Eye (tissue), 1 donor: ENCODE data around the gene OR3A3.
"Not testable (repeated sequence)": the region's sequence is repeated elsewhere in the genome, so short reads cannot be mapped to it uniquely, and the experiment has no call there.

Experiments used
- DNase-seq: peaks from one replicate; pipeline ENCODE4 v3.0.0-alpha.2; 2015

OR3A3 gene

GRCh38 chr17:3411070-3411469 lies at the start of gene OR3A3:
Gene OR3A3 (plus strand): TSS chr17:3411370.
- DNase-seq = no peak

GRCh38 chr17:3371167-3371566 lies 40.0 kb upstream of the OR3A3 start:
- not testable (repeated sequence) for DNase-seq

- no peak for DNase-seq
Measured at GRCh38 chr17:3378321-3378720, 32.8 kb upstream of the OR3A3 start.

DNA sequence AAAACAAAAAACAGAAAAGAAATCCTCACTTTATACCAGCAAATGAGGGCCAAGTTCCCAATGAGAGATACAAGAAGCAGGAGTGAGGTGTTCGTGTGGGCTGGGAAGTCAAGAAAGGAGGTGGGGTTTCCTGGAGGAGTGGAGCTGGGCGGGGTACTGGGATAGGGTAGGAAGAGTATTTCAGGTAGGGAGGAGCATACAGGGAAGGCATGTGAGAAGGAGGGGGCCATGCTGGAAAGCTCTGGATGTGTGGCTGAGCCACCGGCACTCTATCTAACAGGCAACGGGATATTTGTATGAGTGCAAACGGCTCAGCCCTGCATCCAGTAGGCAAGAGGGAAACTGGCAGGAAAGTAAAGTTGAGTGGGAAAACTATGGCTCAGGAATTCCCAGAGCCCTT lies 29.2 kb upstream of the OR3A3 start:
- no peak for DNase-seq

DNA sequence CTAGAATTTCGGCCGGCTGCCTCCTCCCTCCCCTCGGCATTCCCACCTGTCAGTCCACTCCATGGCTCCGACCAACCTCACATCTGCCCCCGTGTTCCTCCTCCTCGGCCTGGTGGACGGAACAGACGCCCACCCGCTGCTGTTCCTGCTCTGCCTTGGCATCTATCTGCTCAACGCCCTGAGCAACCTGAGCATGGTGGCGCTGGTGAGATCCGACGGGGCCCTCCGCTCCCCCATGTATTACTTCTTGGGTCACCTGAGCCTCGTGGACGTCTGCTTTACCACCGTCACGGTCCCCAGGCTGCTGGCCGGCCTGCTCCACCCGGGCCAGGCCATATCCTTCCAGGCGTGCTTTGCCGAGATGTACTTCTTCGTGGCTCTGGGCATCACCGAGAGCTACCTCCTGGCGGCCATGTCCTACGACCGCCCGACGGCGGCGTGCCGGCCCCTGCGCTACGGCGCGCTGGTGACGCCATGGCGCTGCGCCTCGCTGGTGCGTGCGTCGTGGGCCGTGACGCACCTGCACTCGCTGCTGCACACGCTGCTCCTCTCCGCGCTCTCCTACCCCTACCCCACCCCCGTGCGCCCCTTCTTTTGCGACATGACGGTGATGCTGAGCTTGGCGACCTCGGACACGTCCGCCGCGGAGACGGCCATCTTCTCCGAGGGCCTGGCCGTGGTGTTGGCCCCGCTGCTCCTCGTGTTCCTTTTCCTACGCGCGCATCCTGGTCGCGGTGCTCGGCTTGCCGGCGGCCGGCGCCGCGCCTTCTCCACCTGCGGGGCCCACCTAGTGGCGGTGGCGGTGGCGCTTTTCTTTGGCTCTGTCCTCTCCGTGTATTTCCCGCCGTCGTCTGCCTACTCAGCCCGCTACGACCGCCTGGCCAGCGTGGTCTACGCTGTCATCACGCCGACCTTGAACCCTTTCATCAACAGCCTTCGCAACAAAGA lies 25.0 kb upstream of the OR3A3 start, which contains the start of gene OR3A2:
Gene OR3A2 (minus strand): TSS at position 440 of the 948 bp plus-strand sequence.
- DNase-seq = peak; percentile 10

DNA sequence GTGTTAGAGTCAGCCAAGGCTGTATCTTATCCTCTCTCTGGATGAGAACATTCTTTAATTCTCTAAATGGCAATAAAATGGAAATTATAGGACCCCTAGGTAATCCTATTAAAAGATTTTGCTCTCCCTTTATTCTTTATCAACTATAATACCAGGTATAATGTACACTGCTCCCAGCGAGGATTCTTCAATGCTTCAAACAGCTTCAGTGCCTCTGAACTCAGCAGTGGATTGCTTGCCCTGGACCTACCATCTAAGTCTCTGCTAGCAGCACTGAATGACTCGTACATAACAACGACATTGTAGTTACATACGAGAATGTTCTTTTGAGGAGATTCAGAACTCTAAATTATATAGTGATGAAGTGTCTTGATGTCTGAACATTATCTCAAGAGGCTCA lies 21.4 kb upstream of the OR3A3 start:
- no peak for DNase-seq

DNA sequence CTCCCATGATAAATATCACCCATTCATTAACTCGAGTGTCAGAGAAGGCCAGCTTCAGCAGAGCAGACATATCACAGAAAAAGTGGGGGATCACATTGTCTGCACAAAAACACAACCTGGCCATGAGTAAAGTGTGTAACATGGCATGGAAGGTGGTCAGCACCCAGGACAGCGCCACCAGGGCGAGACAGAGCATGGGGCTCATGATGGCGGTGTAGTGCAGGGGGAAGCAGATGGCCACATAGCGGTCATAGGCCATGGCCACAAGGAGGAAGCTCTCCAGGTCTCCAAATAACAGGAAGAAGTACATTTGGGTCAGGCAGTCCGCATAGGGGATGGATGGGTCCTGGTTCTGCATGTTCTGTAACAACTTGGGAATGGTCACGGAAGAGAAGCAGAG lies 13.4 kb upstream of the OR3A3 start:
- peak; percentile 1 for DNase-seq

- DNase-seq = no peak
Measured at GRCh38 chr17:3398310-3398709, 12.9 kb upstream of the OR3A3 start, which contains the start of gene OR1E1. Gene OR1E1 (minus strand): TSS chr17:3398410. CDS start chr17:3398410, 0 bp downstream.

- no peak for DNase-seq
Measured at GRCh38 chr17:3400055-3400454, 11.1 kb upstream of the OR3A3 start.

- no peak for DNase-seq
Measured at GRCh38 chr17:3401786-3402185, 9.4 kb upstream of the OR3A3 start.

- DNase-seq = not testable (repeated sequence)
Measured at GRCh38 chr17:3403856-3404255, 7.3 kb upstream of the OR3A3 start.

- not testable (repeated sequence) for DNase-seq
Measured at GRCh38 chr17:3412216-3412615, 1.0 kb downstream of the OR3A3 start.

DNA sequence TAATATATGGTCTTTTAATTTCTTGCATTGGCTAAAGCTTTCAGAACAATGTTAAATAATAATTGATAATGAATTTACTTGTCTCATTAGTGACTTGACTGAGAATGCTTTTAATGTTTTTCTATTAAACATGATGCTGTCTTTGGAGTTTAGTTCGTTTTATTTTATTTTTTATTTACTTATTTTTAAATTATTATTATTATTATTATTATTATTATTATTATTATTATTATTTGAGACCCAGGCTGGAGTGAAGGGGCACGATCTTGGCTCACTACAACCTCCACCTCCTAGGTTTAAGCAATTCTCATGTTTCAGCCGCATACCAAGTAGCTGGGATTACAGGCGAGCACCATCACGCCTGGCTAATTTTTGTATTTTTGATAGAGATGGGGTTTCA lies 4.4 kb downstream of the OR3A3 start:
- no peak for DNase-seq

DNA sequence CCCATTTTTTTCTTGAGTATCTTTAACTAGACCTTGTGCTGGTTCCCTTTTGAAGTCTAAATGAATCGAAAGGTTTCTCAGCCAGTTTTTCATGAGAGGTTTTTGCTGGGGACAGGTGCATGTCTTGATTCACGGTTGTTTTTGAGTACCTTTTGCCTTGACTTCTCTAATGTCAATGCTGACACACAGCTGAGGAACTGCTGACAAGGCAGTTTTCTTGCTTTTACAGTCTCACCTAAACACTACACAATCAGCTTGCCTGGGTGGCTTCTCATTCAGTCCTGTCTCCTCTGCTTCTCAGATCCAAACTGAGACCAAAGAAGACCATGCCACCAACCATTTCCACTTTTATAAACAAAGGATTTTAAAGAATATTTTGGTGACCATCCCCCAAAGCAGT lies 7.1 kb downstream of the OR3A3 start:
- DNase-seq = no peak

DNA sequence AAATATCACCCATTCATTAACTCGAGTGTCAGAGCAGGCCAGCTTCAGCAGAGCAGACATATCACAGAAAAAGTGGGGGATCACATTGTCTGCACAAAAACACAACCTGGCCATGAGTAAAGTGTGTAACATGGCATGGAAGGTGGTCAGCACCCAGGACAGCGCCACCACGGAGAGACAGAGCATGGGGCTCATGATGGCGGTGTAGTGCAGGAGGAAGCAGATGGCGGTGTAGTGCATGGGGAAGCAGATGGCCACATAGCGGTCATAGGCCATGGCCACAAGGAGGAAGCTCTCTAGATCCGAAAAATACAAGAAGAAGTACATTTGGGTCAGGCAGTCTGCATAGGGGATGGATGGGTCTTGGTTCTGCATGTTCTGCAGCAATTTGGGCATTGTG lies 22.0 kb downstream of the OR3A3 start:
- peak; percentile 4 for DNase-seq

DNA sequence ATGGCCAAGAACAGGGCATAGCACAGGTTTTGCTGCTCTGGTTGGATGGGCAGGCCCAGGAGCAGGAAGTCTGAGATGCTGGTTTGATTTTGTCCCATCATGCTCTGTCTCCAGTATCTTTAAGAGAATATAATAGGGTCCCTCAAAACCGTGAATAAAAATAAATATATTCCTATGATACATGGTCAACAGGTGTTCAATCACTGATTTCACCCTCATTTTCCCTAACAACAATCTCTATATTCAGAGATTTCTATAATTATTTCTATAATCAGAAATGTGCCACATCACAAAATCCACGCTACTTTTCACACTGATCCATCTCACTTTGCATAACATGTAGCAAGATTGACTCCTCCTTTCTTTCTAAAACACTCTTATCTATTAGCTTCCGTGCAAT lies 22.6 kb downstream of the OR3A3 start, which contains the start of gene OR1E2:
Gene OR1E2 (minus strand): TSS at position 101 of the 400 bp plus-strand sequence. CDS start 0 bp downstream, at position 101.
- DNase-seq = no peak

DNA sequence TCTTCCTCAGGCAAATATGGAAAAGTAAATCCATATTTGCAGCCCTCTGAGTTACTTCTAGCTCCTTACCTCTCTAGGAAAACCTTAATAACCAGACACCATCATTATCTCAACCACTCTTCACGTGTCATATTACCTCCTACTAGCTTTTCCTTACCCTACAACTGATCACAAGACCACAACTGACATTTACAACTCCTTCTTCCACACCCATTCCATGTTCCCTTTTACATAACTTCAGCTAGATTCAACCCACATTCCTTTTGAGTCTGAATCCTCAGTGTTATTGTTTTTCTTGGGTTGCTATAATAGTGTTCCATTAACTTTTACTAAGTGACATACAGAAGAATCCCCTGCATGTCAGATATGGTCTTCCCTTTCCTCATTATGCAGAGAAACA lies 27.2 kb downstream of the OR3A3 start:
- no peak for DNase-seq

DNA sequence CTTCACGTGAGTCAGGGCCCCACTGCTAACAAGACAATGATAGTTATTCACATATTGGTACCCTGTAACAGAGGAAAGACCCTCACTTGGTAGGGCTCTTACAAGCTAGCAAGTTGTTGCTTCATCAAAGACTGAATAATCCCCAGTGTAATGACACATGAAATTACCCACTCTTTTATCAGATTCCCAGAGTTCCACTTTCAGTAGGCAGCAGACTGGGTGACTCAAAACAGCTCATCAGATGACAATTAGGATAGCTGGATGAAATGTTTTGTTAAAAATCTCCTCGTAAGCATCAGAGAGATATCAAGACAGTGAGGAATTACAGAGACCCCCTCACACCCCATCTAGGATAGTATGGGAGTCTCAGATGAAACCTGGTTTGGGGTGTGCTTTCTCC lies 29.3 kb downstream of the OR3A3 start:
- DNase-seq = no peak

DNA sequence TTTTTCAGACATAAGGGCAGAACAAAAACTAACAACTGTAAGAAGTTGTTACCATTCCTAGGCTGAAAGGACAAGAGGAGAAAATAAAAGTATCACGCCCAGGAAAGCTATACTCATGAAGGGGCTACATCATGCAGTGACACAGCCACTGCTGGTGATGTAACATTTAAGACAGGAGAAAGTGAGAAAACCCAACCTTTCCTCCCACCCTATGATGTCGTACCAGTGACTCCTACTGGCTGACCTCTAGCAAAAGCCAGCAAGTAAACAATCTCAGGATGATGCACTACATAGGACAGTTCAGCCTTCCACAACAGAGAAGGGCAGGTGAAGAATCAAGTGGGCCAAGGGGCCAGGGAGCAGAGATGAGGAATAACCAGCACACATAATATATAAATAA lies 36.5 kb downstream of the OR3A3 start:
- DNase-seq = no peak

DNA sequence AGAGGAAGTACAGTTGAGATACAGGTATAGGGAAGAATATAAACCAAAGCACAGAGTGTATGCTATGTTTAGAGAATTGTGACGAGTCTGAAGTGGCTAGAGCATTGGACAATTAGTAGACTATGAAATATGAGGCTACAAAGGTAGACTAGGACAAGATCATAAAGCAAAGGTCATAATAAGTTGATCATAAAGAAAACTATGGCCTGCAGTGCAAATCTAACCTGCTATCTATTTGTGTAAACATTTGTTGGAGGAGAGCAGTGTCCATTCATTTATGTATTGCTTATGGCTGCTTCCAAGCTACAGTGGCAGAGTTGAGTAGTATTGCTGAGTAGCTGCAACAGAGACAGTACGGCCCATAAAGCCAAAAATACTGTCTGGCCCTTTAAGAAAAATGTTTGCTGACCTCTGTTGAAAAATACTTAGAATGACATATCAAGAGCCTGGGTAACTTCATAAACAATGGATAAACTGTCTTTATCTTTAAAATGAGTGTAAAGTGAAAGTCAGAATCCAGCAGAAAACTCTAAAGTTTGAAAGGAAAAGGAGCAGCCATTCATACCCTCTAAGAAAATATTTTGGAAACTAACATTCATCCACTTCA lies 37.0 kb downstream of the OR3A3 start:
- no peak for DNase-seq

DNA sequence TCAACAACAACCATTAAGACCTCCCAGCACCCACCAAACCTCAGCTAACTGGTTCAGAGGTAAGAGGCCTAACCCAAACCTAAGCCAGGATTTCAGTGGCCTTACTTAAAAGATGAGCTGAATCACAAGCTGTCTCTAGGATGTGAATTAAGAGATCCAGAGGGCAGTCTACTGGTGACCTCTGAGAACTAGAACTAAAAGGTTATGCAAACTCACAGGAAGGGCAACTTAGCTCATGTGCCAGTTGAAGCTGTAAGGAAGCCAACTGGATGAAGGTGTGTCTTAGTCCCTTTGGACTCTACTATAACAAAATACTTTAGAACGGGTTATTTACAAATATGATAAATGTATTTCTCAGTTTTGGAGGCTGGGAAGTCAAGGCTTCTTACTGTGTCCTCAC lies 55.2 kb downstream of the OR3A3 start:
- DNase-seq = not testable (repeated sequence)

DNA sequence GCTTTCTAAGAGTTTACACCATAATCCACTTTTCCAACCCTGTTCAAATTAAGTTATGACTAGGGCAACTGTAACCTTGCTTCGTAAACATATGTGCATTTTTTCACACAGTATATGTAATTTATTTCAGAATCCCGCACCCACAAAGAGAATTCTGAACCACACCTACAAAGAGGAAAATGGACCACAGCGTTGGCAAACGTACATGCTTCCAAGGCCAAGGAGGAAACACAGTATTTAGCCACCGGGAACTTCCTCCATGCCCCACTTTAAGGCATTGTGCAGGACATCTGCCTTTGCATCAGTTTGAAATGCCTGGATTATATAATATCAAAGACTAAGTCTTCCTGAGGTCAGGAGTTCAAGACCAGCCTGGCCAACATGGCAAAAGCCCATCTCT lies 58.4 kb downstream of the OR3A3 start:
- DNase-seq = no peak

- no peak for DNase-seq
Measured at GRCh38 chr17:3471599-3471998, 60.4 kb downstream of the OR3A3 start, which contains the start of gene SPATA22. Gene SPATA22 (minus strand): TSS chr17:3471819. CDS start chr17:3469325, 2,494 bp downstream.

DNA sequence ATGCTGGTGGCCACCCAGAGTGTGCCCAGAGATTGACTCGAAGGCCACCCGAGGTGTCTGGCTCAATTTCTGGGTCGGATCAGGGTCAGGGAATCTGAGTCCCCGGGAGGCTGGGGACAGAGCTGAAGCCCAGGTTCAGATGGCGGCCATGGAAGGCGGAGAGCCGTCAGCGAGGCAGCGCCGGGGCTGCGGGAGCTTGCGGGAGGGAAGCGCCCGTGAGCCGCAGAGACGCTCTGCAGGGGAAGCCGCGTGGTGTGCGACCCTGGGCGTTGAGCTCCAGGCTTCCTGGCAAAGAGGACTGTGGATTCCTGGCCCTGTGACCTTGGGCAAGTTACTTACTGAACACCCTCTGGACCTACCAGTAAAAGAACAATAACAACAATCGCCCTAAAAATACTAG lies 61.0 kb downstream of the OR3A3 start:
- DNase-seq = no peak
